ENCODE data around the gene PF4V1.
A peak's percentile ranks its signal among the peaks of the same experiment; 100 is the strongest.

PF4V1 gene

GRCh38 chr4:73847526-73848182 lies 5.4 kb upstream of the PF4V1 start:
- no peaks in the 10 kb centered on the region for H3K36me3 ChIP-seq
- intact Hi-C loops (cut with DNase I; ENCODE audit: low total_unique reads) = no loop called here
- H3K27ac ChIP-seq = no peak overlapping the region
- DNase-seq = no peak
- no peaks in the 10 kb centered on the region for H3K9me3 ChIP-seq
- TF ChIP-seq, protein P1, sequence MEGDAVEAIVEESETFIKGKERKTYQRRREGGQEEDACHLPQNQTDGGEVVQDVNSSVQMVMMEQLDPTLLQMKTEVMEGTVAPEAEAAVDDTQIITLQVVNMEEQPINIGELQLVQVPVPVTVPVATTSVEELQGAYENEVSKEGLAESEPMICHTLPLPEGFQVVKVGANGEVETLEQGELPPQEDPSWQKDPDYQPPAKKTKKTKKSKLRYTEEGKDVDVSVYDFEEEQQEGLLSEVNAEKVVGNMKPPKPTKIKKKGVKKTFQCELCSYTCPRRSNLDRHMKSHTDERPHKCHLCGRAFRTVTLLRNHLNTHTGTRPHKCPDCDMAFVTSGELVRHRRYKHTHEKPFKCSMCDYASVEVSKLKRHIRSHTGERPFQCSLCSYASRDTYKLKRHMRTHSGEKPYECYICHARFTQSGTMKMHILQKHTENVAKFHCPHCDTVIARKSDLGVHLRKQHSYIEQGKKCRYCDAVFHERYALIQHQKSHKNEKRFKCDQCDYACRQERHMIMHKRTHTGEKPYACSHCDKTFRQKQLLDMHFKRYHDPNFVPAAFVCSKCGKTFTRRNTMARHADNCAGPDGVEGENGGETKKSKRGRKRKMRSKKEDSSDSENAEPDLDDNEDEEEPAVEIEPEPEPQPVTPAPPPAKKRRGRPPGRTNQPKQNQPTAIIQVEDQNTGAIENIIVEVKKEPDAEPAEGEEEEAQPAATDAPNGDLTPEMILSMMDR (IDR thresholded peaks at IDR 0.05) = no peak
- H3K4me1 ChIP-seq = no peaks in the 10 kb centered on the region
- peaks cover 0 to 3% of the 10 kb centered on the region in 2 donors for H3K27me3 ChIP-seq
- no peak overlapping the region for H3K4me3 ChIP-seq

- H3K9me3 ChIP-seq = no peaks in the 10 kb centered on the region
- H3K27me3 ChIP-seq = peaks cover 0 to 3% of the 10 kb centered on the region in 2 donors
- DNase-seq = no peak
- H3K27ac ChIP-seq = no peak overlapping the region
- intact Hi-C loops (cut with DNase I; ENCODE audit: low total_unique reads) = no loop called here
- peaks cover 0 to 5% (median 2%) of the 10 kb centered on the region in 4 donors for H3K4me1 ChIP-seq
- H3K4me3 ChIP-seq = no peak overlapping the region
- no peaks in the 10 kb centered on the region for H3K36me3 ChIP-seq
- TF ChIP-seq, protein P1 (IDR thresholded peaks at IDR 0.05) = no peak
Observed at GRCh38 chr4:73848183-73848777, 4.8 kb upstream of the PF4V1 start.

- no peak for DNase-seq
- Histone ChIP-seq H3K4me3 (no peak overlapping the region), H3K9me3 (no peaks in the 10 kb centered on the region), H3K36me3 (no peaks in the 10 kb centered on the region), H3K27ac (no peak overlapping the region), H3K27me3 (peaks cover 0 to 3% of the 10 kb centered on the region in 2 donors), H3K4me1 (peaks cover 0 to 19% (median 7%) of the 10 kb centered on the region in 4 donors)
- TF ChIP-seq, protein P1 (IDR thresholded peaks at IDR 0.05) = no peak
- intact Hi-C loops (cut with DNase I; ENCODE audit: low total_unique reads) = no loop called here
Observed at GRCh38 chr4:73850261-73850970, 2.7 kb upstream of the PF4V1 start.

DNA sequence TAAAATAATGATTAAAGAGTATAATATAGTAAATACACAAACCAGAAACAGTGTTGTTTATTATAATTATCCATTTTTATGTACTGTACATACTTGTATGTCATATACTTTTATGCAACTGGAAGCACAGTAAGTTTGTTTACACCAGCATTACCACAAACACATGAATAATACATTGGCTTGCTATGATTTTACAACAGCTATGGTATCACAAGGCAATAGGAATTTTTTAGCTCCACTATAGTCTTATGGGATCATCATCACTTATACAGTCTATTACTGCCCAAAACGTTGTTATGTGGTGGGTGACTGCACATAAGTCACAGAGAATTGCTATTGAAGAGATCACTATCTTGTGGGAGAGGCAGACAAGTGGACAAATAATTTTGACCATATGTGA lies 1.8 kb upstream of the PF4V1 start:
- intact Hi-C loops (cut with DNase I; ENCODE audit: low total_unique reads) = no loop called here
- Histone ChIP-seq H3K9me3 (no peaks in the 10 kb centered on the region), H3K36me3 (no peaks in the 10 kb centered on the region), H3K27ac (no peak overlapping the region), H3K27me3 (peaks cover 0 to 3% of the 10 kb centered on the region in 2 donors), H3K4me1 (peaks cover 0 to 28% (median 11%) of the 10 kb centered on the region in 4 donors), H3K4me3 (no peak overlapping the region)
- no peak for DNase-seq
- TF ChIP-seq, protein P1 (IDR thresholded peaks at IDR 0.05) = no peak

- TF ChIP-seq, protein P1 (IDR thresholded peaks at IDR 0.05) = no peak
- no peak overlapping the region for H3K27ac ChIP-seq
- intact Hi-C loops (cut with DNase I; ENCODE audit: low total_unique reads) = no loop called here
- H3K36me3 ChIP-seq = no peaks in the 10 kb centered on the region
- H3K27me3 ChIP-seq = peaks cover 0 to 3% of the 10 kb centered on the region in 2 donors
- H3K4me3 ChIP-seq = peak overlapping the region; percentile 37 to 43
- no peaks in the 10 kb centered on the region for H3K9me3 ChIP-seq
- no peak for DNase-seq
- H3K4me1 ChIP-seq = peaks cover 0 to 35% (median 13%) of the 10 kb centered on the region in 4 donors
Observed at GRCh38 chr4:73852771-73853170, 325 bp upstream of the PF4V1 start.

All from tibial artery (tissue), 4 donors.